GM18519 (cell line): ENCODE data around the gene MLLT10.
"Not testable (repeated sequence)": the region's sequence is repeated elsewhere in the genome, so short reads cannot be mapped to it uniquely, and the experiment has no call there.

Source experiments
- ATAC-seq: cut with Tn5 transposase; IDR thresholded peaks from one replicate; pipeline ENCODE4 v1.9.1; 2021; ENCODE audit warnings: mild to moderate bottlenecking, moderate library complexity; ENCODE audit not compliant: unreplicated experiment, low FRiP score

MLLT10 gene

DNA sequence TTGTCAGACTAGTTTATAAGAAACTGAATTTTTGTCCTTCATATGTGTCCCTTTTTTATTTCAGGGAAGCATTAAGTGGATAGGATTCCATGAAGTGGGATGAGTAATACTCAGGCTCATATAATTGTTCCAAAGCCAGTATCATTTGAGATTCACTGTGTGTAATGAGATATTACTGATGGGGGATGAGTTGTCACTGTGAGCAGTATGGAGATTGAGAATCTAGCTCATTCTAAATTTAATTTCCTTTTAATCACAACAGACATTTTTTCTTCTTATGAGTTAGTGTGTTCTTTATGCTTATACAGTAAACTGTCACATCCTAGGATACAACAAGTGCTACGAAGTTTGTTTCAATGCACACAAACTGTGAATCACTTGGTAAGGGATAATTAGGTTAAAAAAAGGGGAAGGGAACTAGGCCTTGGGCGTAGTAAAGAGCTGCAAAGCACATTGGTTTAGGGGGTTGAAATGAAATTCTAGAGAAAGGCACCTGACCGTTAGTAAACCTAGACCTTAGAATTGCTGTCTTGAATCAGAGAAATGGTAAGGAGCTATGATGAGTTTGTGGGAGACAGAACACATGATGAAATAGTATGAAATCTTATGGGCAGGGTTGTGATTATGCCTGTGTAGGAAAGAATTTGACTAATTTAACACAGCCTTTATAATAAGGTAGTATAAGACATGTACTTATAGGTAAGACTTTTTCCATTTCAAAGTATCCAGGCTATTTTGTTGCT lies 153.4 kb downstream of the MLLT10 start:
- no peak for ATAC-seq

DNA sequence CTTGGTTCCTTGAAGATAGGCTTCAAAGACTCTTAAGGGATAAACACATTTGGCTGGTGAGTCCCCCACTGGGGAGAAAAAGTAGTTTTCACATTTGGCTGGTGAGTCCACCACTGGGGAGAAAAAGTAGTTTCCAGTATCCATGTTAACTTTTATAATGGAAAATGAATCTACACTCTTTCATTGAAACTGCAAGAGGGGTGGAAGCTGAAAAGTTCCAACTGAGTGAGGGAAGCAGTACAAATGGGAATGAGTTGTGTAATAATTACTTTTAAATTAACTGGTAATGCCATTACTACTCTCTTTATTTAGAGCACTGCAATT lies 153.9 kb downstream of the MLLT10 start:
- no peak for ATAC-seq

GRCh38 chr10:21688870-21689269 lies 154.8 kb downstream of the MLLT10 start:
- no peak for ATAC-seq

DNA sequence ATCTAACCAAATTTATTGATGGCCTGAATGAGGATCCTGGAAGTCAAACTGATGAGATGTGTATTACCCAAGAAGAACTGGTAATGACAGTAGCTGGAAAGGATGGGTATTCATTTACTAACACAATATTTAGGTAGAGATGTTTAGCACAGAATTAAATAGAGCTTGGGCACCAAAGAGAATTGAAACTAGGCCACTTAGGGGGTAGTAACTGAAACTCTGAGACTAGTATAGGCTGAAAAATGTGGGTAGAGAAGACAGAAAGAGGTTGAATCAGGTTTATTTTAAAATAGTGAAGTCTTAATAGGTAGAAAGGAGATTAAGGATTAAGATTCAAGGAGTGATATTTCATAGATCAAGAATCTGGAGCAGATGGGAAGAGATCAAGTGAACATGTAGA lies 155.8 kb downstream of the MLLT10 start:
- ATAC-seq, result no peak

GRCh38 chr10:21692916-21693315 lies 158.9 kb downstream of the MLLT10 start:
- no peak for ATAC-seq

DNA sequence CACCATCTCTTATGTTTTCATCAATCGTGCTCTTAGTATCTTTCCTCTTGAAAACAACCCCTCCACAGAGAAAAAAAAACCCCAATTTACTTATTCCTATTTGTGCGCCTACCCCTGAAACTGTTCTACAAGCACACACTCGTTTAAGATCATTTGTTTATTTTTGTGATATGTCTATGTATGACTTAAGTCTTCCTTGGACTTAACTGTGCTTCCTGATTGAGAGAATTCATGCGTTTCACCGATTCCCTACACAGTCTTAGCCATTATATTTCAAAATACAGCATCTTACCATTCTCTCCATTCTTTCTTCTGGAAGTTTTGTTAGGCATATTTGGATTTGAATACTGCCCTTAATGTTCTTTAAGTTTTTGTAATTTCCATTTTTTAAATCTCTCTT lies 159.4 kb downstream of the MLLT10 start:
- no peak for ATAC-seq

DNA sequence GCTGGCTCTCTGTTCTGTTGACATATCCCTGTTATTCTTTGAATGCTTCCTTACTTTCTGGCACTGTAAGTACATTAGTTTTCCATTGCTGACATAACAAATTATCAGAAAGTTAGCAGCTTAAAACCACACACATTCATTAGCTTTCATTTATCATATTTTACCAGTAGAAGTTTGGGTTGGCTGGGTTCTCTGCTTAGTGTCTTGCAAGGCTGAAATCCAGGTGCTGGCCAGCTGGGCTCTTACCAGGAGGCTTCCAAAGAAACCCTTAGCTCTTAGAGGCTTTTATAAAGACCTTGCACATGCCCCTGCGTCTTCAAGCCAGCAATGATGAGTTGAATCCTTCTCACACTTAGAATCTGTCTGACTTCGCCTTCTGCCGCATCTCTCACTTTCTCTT lies 160.6 kb downstream of the MLLT10 start:
- ATAC-seq, result no peak

DNA sequence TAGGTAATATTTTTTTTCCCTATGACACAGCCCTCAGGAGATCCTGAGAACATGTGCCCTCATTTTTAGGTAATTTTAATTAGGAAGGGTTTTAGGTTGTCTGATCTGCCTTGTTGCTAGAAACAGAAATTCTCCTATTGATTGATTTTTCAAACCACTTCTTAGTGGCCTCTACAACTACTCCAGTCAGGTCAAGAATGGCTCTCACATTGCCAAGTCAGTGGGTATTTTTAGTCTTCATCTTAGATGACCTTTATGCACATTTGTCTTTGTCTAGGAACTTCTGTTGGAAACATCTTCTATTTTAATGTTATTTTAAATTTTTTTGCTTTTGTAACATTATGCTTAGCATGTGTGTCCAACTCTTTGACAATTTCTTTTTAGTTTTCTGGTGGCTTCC lies 162.3 kb downstream of the MLLT10 start:
- ATAC-seq, result no peak

DNA sequence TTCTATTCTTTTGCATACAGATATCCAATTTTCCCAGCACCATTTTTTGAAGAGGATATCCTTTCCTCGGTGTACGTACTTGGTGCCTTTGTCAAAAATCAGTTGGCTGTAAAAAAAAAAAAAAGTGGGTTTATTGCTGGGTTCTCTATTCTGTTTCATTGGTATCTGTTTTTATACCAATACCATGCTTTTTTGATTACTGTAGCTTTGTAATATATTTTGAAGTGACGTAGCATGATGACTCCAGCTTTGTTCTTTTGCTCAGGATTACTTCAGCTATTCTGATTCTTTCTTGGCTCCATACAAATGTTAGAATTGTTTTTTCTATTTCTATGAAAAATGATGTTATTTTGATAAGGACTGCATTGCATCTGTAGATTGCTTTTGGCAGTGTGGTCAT lies 165.5 kb downstream of the MLLT10 start:
- ATAC-seq, result no peak

DNA sequence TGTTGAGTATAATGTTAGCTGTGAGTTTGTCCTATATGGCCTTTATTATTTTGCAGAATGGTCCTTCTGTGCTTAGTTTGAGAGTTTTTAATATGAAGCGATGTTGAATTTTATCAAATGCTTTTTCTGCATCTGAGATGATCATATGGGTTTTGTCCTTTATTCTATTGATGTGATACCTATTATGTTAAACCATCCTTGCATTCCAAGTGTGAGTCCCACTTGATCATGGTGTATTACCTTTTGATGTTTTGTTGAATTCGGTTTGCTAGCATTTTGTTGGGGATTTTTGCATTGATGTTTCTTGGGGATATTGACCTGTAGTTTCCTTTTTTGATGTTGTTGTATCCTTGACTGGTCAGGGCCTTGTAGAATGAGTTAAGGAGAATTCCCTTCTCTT lies 166.4 kb downstream of the MLLT10 start:
- no peak for ATAC-seq

DNA sequence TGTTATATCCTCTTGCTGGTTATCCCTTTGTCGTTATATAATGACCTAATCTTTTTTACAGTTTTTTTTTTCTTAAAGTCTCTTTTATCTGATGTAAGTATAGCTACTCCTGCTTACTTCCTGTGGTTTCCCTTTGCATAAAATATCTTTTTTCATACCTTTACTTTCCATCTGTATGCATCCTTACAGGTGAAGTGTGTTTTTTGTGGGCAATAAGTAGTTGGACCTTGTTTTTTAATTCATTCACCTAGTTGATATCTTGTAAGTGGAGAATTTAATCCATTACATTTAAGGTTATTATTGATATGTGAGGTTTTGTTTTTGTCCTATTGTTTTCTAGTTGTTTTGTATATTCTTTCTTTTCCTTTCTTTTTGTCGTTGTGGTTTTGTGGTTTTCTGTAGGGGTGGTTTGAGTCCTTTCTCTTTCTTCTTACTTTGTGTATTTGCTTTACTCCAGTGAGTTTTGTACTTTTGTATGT lies 168.6 kb downstream of the MLLT10 start:
- no peak for ATAC-seq

GRCh38 chr10:21705142-21705827 lies 171.3 kb downstream of the MLLT10 start:
- no peak for ATAC-seq

- ATAC-seq, result no peak
These were observed 171.8 kb downstream of the MLLT10 start for GRCh38 chr10:21705828-21706176.

GRCh38 chr10:21707498-21707897 lies 173.5 kb downstream of the MLLT10 start:
- ATAC-seq, result no peak

DNA sequence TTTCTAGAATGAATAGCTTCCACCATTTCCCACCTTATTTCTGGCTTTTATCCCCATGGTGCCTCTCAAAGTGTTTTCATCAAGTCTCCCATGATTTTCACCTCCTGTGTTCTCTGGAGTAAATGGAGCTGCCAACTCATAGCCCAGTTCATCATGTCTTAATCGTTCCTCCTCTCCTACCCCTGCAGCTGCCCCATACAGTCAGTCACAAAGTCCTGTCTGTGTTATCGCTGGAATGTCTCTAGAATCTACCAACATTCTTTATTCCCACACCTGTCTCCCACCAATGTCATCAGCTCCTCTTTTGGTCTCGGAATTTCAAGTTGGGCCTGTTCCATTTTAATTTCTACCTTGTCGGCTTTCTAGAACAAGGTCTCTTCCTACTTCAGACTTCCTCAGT lies 178.9 kb downstream of the MLLT10 start:
- ATAC-seq, result no peak

DNA sequence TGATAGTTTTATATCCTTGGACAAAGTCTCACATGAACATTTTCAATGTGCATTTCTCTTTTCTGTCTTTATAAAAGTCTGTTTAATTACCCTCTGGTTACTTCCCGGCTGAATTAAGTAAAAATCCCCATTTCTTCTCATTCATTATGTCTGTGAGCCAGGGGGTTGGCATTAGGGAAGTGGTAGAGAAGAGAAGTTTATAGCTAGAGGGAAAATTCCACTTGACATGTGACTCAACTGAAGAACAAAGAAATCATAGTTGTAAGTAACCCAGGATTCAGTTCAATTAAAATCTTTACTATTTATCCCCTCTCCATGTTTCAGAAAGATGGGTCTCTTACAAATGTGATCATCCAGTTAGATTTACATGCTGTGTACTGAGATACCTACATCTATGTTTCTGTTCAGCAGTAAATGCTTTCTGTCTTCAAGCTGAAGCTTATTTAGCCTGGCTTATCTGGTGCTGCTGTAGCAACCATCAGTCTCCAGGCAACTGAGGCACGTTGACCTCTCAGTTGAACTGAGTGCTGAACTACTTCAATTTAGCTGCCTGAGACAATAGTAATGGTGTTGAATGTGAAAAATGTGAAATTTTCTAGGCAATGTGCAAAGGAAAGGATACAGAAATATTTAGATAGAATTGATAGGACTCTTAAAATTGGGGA lies 181.6 kb downstream of the MLLT10 start:
- no peak for ATAC-seq

GRCh38 chr10:21717437-21718054 lies 183.5 kb downstream of the MLLT10 start:
- ATAC-seq, result not testable (repeated sequence)

DNA sequence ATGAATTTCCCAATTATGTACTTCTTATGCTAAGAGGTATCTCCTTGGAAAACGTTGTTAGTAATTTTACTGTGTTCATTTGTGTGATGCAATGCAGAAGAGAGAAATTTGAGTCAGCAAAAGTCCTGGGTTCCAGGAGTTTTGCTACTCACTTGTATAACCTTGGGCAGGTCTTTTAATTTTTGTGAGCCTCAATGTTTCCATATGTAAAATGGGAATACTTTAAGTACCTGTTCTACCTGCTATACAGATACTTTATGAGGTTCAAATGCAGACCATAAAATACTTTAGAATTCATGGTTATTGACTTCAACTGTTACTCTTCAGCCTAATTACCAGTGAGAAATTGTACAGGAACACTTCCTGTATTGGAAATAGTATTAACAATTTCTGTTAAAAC lies 185.5 kb downstream of the MLLT10 start:
- no peak for ATAC-seq

DNA sequence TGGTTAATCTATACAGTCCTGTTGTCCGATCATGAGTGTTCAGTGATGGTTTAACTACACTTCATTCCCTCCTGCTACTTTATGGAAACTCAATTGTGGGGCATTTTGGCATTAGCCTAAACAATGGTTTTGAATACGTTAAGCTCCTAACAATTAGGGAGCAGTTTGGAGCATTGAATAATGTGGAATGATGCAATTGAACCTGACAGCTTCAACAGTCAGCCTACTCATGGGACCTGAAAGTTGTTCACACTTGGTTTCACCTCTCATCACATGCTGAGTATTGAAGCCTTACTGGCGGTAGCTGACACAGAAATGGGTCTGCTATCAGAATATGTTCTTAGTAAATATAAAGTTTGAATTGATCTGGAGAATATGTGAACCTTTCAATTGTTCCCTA lies 186.1 kb downstream of the MLLT10 start:
- ATAC-seq, result no peak

- no peak for ATAC-seq
These were observed 187.1 kb downstream of the MLLT10 start for GRCh38 chr10:21721000-21721665.

GRCh38 chr10:21722209-21722608 lies 188.2 kb downstream of the MLLT10 start:
- ATAC-seq, result no peak
